ENCODE data around the gene TFDP1.

The TFDP1 gene

DNA sequence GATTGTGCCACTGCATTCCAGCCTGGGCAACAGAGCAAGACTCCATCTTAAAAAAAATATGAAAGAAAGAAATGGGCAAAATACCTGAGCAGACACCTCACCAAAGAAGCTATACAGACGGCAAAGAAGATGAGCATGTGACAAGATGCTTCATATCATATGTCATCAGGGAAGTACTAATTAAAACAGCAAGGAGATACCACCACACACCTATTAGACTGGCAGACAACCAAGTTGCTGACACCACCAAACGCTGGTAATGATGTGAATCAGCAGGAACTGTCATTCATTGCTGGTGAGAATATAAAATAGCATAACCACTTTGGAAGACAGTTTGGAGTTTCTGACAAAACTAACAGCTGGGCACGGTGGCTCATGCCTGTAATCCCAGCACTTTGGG, 11.5 kb upstream of the TFDP1 start:
- DNase-seq (ENCODE audit: low read depth), result no peak

DNA sequence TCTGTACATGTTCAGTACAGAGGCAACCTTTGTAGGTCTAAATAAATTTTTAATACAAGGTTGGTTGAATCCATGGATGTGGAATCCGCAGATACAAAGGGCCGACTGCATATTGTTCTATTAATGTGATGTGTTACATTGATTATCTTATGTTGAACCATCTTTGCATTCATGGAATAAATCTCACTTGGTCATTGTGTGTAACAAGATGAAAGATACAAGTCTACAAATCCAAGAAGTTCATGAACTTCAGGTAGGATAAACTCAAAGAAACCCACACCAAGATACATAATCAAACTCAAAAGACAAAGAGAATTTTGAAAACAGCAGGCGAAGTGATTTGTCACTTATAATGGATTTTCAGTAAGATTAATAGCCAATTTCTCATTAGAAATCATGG, 8.0 kb upstream of the TFDP1 start:
- no peak for DNase-seq (ENCODE audit: low read depth)

DNA sequence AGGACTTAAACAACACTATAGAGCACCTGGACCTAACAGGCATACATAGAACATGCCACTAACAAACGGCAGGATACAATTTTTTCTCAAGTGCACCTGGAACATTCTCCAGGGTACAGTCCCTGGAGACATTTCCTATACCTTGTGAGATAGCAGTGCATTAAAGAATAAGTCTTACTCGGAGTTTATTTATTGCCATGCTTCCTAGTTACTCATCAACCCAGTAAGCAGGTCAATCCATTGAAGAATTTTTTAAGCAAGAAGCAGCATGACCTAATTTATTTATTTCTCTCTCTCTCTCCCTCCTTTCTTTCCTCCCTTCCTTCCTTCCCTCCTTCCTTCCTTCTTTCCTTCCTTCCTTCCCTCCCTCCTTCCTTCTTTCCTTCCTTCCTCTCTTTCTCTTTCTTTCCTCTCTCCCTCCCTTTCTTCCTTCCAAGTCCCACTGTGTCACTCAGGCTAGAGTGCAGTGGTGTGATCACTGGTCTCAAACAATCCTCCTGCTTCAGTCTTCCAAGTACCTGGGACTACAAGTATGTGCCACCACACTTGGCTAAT, 6.6 kb upstream of the TFDP1 start:
- no peak for DNase-seq (ENCODE audit: low read depth)

DNA sequence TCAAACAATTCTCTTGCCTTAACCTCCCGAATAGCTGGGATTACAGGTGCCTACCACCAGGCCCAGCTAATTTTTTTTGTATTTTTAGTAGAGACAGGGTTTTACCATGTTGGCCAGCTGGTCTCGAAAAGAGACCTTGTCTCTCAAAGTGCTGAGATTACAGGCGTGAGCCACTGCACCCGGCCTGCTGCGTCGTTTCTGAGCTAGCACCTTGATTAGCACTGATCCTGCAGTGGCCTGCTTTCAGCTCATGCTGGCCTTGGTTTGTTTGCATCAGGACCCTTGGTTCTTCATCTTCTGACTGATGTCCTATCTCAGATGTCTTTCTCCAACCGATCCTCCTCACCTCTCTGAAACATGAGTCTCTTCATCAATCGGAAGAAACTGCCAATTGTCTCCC, 4.9 kb upstream of the TFDP1 start:
- no peak for DNase-seq (ENCODE audit: low read depth)

DNA sequence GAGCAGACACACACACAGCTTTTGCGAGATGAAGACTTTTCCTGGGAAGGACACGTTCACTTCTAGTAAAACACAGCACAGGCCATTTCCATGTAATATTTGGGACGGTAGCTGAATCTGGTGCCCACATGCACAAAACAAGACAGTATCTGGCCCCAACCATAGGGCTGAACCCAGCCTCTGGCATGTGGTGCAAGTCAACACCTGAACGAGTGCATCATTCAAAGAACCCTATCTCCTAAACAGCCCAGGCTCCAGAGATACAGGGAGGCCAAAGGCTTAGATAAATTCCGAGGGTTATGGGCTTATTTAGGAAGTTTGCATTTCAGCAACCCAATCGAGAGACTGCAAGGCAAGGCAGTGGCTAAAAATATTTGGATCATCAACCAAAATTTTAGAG, 2.7 kb upstream of the TFDP1 start:
- no peak for DNase-seq (ENCODE audit: low read depth)

DNA sequence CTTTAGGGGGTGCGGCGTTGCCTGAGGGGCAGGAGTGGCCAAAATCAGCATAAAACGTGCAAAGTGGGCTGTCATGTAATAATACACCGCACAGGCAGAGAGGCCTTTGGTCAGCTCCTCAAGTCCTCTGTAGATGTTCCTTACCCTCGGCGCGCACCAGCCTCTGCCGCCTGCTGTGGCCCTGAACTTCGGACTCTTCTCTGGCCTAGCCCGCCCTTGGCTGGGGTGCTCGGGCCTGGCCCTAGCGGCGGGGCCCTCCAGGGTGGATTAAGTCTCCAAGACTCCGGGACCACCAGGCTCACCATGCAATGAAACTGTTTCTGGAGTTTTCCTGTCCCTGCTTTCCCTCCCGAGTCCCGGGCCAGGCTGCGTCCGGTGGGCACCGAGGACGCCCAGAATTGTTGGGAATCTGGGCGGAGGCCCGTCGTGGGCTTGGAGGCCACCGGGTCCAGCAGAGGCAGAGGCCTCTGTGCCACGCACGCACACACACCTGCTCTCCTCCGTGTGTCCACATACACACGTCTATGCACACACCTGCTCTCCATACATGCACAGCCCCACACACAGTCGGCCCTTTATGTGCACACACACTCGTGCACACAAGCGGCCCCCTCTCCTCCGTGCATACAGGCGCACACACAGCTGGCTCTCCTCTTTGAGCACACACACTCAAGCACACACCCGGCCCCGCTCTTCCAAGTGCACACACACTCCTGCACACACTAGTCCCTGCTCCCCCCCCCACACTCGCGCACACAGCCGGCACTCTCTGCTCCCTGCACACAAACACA, 1.5 kb upstream of the TFDP1 start:
- DNase-seq (ENCODE audit: low read depth), result no peak

DNA sequence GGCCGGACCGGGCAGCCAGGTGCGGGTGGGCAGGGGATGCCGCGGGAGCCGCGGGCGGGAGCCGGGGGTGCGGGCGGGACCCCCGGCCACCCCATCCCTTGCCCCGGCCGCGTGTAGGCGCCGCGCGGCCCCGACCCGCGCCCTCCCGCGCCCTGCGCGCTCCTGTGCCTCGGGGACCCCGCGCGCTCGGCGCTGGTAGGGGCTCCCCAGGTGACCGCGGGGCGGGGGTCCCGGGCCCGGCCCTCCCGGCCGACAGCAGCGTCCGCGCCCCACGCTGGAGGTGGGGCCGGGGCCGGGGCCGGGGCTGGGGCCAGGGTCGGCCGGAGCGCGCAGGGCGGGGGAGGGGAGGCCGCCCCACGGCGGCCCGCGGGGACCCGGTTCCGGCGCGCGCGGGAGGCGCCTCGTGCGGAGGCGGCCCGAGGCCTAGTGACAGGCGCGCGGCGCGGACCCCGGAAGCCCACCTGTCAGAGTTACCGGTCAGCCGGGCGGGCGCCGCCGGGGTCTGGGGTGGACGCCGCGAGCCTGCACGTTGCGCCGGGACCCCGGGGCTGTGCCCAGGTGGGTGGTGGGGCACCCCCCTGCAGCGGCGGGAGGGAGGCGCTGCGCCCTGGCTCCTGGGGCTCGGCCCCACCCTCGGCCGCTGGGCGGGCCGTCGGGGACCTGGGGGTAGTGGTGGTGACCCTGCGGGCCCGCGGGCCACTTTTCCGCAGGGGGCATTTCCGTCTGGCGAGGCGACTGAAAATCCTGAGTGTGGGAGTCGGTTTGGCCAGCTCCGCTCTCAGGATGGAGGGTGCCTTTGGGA, 518 bp downstream of the TFDP1 start:
- DNase-seq (ENCODE audit: low read depth), result peak; percentile 42

DNA sequence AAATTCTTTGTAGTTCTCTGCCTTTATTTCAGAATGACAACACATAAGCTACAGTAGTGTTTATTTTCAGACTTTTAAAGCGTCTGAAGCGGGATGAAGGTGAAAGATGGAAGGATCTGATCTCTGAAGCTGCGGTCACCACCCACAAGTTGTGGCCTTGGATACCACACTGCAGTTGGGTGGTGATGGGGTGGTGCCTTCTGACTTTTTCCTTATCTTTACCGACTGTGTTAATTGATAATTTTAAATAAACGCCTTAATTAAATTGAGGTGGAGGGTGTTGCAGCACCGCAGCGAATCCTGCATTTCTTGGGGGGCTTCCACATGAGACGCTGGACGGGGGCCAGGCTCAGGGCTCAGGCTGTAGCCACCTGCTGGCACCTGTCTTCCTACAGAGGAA, 1.3 kb downstream of the TFDP1 start:
- no peak for DNase-seq (ENCODE audit: low read depth)

DNA sequence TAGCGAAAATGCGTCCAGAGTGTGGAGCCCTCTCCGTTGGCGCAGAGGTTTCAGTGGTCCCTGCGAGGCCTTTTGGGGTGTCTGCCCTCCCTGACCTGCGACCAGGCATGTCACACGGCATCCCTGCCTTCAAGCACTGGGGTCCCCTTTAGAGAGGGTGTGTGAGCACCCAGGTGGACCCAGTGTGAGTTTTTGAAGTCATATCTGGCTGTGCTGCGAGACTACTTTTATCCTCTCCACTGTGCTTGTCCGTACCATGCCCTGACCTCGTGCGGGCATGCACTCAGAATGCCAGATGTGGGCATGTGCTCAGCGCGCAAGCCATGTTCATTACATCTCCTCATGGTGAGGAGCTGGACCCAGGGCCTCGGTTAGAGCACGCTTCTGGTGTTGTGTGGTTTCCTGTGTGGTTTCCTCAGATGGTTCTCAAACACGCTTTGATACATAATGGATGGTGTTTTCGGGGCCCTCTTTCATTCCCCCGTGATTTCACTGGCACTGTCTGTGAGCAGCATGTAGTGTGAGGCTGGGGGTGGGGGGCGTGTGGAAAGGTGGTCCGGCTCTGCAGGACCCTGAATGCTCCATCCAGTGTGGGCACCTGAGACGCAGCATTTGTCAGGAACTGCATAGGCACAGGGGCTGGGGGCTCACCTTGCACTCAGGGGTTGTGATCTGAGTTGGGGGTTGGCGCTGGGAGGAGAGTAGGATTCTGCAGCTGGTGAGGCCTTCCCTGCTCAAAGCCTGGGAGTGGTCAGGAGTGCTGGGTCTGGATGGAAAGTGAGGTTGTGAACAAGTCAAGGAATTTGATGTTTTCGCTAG, 2.3 kb downstream of the TFDP1 start:
- DNase-seq (ENCODE audit: low read depth), result no peak

DNA sequence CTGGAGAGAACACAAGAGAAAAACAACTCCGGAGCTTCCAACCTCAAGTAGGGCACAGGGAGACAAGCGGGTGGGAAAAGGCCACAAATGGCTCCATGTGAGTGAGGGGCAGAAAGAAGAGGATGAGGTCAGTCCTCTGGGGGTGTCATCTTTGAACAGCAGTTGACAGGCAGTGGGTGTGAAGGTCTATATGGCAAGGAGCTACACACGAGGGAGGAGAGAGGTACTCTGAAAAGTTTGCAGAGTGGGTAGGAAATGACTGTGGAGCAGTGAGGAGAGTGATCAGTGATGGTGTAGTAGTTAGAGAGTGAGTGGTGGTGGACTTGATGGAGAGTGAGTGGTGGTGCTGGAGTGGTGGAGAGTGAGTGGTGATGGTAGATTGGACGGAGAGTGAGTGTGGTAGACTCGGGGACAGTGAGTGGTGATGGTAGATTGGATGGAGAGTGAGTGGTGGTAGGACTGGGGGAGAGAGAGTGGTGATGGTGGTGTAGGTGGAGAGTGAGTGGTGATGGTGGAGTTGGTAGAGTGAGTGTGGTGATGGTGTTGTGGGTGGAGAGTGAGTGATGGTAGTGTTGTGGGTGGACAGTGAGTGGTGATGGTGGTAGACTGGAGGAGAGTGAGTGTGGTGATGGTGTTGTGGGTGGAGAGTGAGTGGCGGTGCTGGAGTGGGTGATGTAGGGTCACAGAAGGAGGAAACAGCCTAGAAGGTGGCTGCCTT, 4.0 kb downstream of the TFDP1 start:
- DNase-seq (ENCODE audit: low read depth), result no peak

DNA sequence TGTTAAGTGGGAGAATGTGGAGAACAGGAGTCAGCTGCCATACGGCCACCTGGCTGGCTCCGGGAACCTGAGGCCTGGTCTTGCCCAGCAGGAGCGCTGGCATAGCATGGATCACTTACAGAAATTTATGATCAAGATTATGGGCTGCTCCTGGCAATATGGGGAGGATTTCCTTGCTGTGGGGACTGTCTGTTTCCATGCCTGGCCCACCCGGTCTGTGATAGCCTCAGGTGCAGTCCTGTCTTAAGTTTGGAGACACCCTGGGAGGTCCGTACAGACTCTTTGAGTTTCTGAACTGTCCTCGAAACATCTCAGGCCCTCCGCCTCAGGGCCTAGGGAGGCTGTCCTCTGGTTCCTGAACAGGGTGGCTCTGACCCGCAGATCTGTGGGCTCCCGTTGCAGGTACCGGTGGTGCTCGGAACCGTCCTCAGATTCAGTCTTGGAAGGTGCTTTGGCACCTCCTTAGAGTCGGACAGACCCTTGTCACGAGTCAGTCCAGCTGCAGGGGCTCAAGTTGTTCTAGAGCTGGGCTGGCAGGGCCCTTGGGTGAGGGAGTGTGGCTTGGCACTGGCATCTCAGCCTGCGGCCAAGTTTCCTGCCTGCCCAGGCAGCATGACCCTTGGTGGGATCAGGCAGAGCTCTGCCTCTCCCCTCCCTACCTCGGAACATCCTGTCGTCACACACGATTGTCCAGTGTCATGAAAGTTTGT, 4.9 kb downstream of the TFDP1 start:
- DNase-seq (ENCODE audit: low read depth), result no peak

DNA sequence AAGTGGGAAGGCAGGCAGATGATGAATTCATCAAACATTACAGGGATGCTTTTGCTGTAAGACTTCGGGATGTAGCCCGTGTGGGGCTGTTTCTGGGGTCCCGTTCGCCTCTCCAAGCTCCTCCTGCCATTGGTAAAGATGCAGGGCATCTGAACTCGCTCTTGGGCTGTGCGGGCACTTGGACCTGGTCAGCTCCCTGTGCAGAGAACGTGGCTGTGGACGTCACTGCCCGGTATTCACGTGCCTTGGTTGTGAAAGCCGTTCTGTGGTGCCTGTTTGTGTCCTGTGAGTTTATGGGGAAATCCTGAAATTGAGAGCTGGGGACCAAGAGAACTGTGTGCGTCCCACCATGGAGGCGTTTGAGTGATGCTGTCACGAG, 5.4 kb downstream of the TFDP1 start:
- DNase-seq (ENCODE audit: low read depth), result no peak

DNA sequence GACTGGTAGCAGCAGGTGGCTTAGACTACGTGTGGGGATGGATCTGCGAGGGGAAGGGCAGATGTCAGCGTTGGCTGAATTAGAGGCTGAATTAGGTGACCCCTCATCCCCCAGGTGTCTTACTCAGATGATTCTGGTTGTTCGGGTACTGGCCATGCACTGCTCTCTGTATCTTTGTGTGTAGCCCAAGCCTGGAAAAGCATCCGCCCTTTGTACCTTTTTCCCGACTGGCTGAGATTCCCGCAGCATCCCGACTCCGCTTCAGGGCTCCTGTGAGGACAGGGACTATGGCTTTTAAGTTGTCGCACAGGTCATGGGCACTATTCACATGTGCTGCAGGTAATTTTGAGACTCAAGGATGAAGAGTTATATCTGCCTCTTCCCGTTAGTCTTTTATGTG, 7.2 kb downstream of the TFDP1 start:
- DNase-seq (ENCODE audit: low read depth), result no peak

DNA sequence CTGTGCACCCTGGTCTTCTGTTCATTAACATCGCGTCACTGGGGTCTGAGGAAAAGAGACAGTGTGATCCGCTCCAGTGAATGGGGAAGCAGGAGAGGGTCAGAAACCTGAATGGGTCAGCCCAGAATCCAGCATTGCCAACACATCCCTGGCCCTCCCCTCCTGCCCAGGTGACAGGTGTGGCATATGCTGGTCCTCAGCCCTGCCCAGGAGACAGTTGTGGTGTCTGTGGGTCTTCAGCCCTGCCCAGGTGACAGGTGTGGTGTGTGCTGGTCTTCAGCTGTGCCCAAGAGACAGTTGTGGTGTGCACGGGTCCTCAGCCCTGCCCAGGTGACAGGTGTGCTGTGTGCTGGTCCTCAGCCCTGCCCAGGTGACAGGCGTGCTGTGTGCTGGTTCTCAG, 8.0 kb downstream of the TFDP1 start:
- peak; percentile 22 for DNase-seq (ENCODE audit: low read depth)

DNA sequence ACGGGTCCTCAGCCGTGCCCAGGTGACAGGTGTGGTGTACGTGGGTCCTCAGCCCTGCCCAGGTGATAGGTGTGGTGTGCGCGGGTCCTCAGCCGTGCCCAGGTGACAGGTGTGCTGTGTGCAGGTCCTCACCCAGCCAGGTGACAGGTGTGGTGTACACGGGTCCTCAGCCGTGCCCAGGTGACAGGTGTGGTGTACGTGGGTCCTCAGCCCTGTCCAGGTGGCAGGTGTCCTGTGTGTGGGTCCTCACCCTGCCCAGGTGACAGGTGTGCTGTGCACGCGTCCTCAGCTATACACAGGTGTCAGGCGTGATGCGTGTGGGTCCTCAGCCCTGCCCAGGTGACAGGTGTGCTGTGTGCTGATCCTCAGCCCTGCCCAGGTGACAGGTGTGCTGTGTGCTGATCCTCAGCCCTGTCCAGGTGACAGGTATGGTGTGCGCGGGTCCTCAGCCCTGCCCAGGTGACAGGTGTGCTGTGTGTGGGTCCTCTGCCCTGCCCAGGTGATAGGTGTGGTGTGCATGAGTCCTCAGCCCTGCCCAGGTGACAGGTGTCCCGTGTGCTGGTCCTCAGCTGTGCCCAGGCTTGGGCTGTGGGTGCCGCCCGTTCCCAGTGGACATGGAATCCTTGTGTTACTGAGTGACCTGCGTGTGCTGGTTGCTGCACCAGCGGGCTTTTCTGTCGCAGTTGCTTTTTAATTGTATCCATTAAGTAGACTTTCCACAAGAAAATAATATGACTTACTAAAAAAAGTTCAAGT, 9.7 kb downstream of the TFDP1 start:
- peak; percentile 27 for DNase-seq (ENCODE audit: low read depth)

DNA sequence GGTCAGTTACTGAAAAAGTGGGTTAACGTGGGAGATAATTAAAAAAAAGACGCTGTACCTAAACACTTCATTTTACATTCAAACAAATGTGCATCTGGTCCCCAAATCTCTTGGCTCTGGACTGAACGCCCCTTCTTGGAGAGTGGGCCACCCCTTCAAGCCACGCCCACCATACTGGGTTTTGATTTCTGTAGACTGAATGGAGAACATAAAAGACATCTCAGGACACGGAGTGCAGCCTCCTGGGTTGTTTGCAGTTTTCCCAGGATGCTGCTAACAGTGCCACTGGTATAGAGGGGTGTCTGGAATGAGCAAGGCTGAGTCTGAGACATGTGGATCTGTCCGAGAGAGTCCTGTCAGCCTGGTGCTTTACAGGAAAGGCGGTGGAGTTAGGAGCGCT, 10.6 kb downstream of the TFDP1 start:
- no peak for DNase-seq (ENCODE audit: low read depth)

DNA sequence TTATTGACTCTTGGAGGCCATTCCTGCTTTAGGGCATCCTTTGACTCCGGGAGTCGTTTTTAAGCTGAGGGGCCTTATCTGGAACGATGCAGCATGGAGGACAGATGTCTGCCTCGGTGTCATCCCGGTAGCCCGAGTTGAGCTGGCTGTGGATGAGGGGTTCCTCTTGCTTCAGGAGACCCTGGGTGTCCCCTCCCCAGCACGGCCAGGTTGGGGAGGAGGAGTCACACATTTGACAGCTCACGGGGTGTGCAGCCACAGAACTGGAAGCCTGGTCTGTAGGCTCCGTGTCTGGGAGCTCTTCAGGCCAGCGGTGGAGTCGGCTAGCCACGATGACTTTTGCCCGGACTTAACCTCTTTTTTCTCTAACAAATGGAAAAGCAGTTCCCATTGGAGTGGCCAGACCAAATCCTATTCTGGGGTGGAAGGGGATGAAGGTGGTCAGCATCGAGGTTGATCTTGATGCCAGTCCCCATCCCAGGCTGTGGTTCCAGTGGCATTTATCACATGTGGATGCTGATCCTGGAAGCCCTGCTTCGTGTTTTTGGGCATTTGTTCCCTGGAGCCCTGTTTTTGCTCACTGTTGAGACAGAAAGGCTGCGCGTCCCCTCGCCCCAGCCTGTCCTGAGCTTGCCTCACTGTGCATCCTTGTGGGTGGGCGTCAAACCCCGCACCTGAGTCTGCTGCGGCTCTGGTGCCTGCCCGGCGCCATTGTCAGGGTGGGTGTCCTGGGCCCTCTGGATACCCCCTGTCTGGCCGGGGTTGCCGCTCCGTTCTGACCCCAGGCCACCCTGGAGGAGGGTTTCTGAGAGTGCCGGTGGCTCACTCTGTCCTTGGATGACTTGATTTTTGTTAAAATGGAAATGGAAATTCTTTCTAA, 12.0 kb downstream of the TFDP1 start:
- no peak for DNase-seq (ENCODE audit: low read depth)

DNA sequence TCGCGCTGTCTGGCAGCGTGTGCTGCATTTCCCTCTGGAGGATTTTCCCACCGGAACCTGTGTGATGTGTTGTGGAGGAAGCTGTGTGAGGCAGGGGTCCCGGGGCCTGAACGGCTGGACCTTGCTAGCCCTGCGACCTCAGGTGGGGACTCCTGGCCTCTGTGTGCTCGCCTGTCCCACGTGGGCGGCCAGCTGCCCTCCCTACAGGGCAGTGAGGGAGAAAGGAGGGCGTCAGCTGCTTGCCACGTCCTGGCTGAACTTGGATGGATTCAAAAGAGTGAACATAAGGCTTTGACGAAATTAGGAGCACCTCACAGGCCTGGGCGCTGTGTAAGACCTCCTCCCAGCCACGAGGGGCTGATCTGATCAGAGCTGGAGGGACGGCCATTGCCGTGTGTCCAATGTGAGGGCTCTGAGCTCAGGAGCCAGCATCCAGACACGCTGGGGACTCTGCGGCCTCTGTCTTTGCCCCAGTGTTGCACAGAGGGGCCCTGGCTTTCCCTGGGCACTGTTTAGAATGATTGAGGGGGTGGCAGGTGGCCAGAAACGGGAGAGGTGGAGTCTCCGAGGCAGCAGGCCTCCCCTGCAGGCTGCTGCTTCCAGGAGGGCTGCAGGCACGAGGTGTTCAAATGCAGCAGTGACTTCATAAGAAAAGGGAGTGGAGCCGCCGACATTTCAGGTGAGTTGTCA, 13.0 kb downstream of the TFDP1 start:
- DNase-seq (ENCODE audit: low read depth), result no peak

DNA sequence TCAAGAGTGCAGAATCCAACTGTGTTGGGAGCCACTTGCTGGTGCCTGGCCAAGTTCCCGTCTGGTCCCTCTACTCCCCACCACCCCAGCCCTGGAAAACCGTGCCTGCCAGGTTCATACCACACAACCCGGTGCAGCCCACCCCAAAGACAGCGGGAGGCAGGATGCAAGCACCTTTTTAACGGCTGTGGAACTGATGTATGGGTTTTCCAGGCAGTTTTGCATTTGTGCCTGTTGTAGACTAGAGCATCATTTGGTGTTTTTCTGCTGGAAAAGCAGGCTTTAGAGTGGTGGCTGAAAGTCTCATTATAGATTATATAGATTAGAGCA, 13.5 kb downstream of the TFDP1 start:
- no peak for DNase-seq (ENCODE audit: low read depth)

Measured in ELR (cell line).